ENCODE results near the gene CABLES2.

CABLES2 gene

GRCh38 chr20:62395311-62396242 is 11.5 kb downstream of the CABLES2 start:
- no peak overlapping the region for H3K27ac ChIP-seq (ENCODE audit: low read length)
- H3K9me3 ChIP-seq (ENCODE audit: control insufficient read depth, low read depth, low read length) = no peaks in the 10 kb centered on the region
- no peak overlapping the region for H3K4me3 ChIP-seq (ENCODE audit: low read length)
- no peak overlapping the region for H3K9ac ChIP-seq (ENCODE audit: low read length)
- H3K27me3 ChIP-seq (ENCODE audit: control insufficient read depth, insufficient read depth, low read length) = no peaks in the 10 kb centered on the region
- H3K4me1 ChIP-seq (ENCODE audit: control insufficient read depth, low read depth, low read length) = no peaks in the 10 kb centered on the region
- H3K36me3 ChIP-seq (ENCODE audit: control insufficient read depth, low read depth, low read length) = peaks cover under 1% of the 10 kb centered on the region

GRCh38 chr20:62394248-62395245 is 12.5 kb downstream of the CABLES2 start:
- Histone ChIP-seq H3K4me3 (ENCODE audit: low read length) (no peak overlapping the region), H3K27me3 (ENCODE audit: control insufficient read depth, insufficient read depth, low read length) (no peaks in the 10 kb centered on the region), H3K27ac (ENCODE audit: low read length) (no peak overlapping the region), H3K36me3 (ENCODE audit: control insufficient read depth, low read depth, low read length) (peaks cover 9% of the 10 kb centered on the region), H3K9me3 (ENCODE audit: control insufficient read depth, low read depth, low read length) (no peaks in the 10 kb centered on the region), H3K9ac (ENCODE audit: low read length) (no peak overlapping the region), H3K4me1 (ENCODE audit: control insufficient read depth, low read depth, low read length) (no peaks in the 10 kb centered on the region)

GRCh38 chr20:62393830-62394229 is 13.3 kb downstream of the CABLES2 start:
- Histone ChIP-seq H3K4me1 (ENCODE audit: control insufficient read depth, low read depth, low read length) (no peaks in the 10 kb centered on the region), H3K4me3 (ENCODE audit: low read length) (no peak overlapping the region), H3K27me3 (ENCODE audit: control insufficient read depth, insufficient read depth, low read length) (no peaks in the 10 kb centered on the region), H3K36me3 (ENCODE audit: control insufficient read depth, low read depth, low read length) (peaks cover 16% of the 10 kb centered on the region), H3K27ac (ENCODE audit: low read length) (no peak overlapping the region), H3K9me3 (ENCODE audit: control insufficient read depth, low read depth, low read length) (no peaks in the 10 kb centered on the region), H3K9ac (ENCODE audit: low read length) (no peak overlapping the region)

GRCh38 chr20:62393335-62393665 is 13.8 kb downstream of the CABLES2 start:
- H3K9me3 ChIP-seq (ENCODE audit: control insufficient read depth, low read depth, low read length) = no peaks in the 10 kb centered on the region
- H3K27ac ChIP-seq (ENCODE audit: low read length) = no peak overlapping the region
- H3K27me3 ChIP-seq (ENCODE audit: control insufficient read depth, insufficient read depth, low read length) = no peaks in the 10 kb centered on the region
- no peak overlapping the region for H3K4me3 ChIP-seq (ENCODE audit: low read length)
- no peaks in the 10 kb centered on the region for H3K4me1 ChIP-seq (ENCODE audit: control insufficient read depth, low read depth, low read length)
- no peak overlapping the region for H3K9ac ChIP-seq (ENCODE audit: low read length)
- peaks cover 22% of the 10 kb centered on the region for H3K36me3 ChIP-seq (ENCODE audit: control insufficient read depth, low read depth, low read length)

- Histone ChIP-seq H3K27ac (ENCODE audit: low read length) (no peak overlapping the region), H3K9me3 (ENCODE audit: control insufficient read depth, low read depth, low read length) (no peaks in the 10 kb centered on the region), H3K36me3 (ENCODE audit: control insufficient read depth, low read depth, low read length) (peaks cover 25% of the 10 kb centered on the region), H3K9ac (ENCODE audit: low read length) (no peak overlapping the region), H3K4me3 (ENCODE audit: low read length) (no peak overlapping the region), H3K4me1 (ENCODE audit: control insufficient read depth, low read depth, low read length) (no peaks in the 10 kb centered on the region), H3K27me3 (ENCODE audit: control insufficient read depth, insufficient read depth, low read length) (no peaks in the 10 kb centered on the region)
Measured at GRCh38 chr20:62392621-62393334, 14.3 kb downstream of the CABLES2 start.

GRCh38 chr20:62392077-62392418 is 15.0 kb downstream of the CABLES2 start:
- Histone ChIP-seq H3K36me3 (ENCODE audit: control insufficient read depth, low read depth, low read length) (peaks cover 25% of the 10 kb centered on the region), H3K27me3 (ENCODE audit: control insufficient read depth, insufficient read depth, low read length) (no peaks in the 10 kb centered on the region), H3K9ac (ENCODE audit: low read length) (no peak overlapping the region), H3K4me1 (ENCODE audit: control insufficient read depth, low read depth, low read length) (no peaks in the 10 kb centered on the region), H3K27ac (ENCODE audit: low read length) (no peak overlapping the region), H3K9me3 (ENCODE audit: control insufficient read depth, low read depth, low read length) (no peaks in the 10 kb centered on the region), H3K4me3 (ENCODE audit: low read length) (no peak overlapping the region)

- H3K4me3 ChIP-seq (ENCODE audit: low read length) = no peak overlapping the region
- no peak overlapping the region for H3K27ac ChIP-seq (ENCODE audit: low read length)
- peaks cover 25% of the 10 kb centered on the region for H3K36me3 ChIP-seq (ENCODE audit: control insufficient read depth, low read depth, low read length)
- no peaks in the 10 kb centered on the region for H3K9me3 ChIP-seq (ENCODE audit: control insufficient read depth, low read depth, low read length)
- no peak overlapping the region for H3K9ac ChIP-seq (ENCODE audit: low read length)
- H3K27me3 ChIP-seq (ENCODE audit: control insufficient read depth, insufficient read depth, low read length) = no peaks in the 10 kb centered on the region
- no peaks in the 10 kb centered on the region for H3K4me1 ChIP-seq (ENCODE audit: control insufficient read depth, low read depth, low read length)
Measured at GRCh38 chr20:62391165-62392076, 15.7 kb downstream of the CABLES2 start.

- H3K27ac ChIP-seq (ENCODE audit: low read length) = no peak overlapping the region
- H3K4me3 ChIP-seq (ENCODE audit: low read length) = no peak overlapping the region
- H3K36me3 ChIP-seq (ENCODE audit: control insufficient read depth, low read depth, low read length) = peaks cover 25% of the 10 kb centered on the region
- no peaks in the 10 kb centered on the region for H3K4me1 ChIP-seq (ENCODE audit: control insufficient read depth, low read depth, low read length)
- H3K27me3 ChIP-seq (ENCODE audit: control insufficient read depth, insufficient read depth, low read length) = no peaks in the 10 kb centered on the region
- no peak overlapping the region for H3K9ac ChIP-seq (ENCODE audit: low read length)
- H3K9me3 ChIP-seq (ENCODE audit: control insufficient read depth, low read depth, low read length) = no peaks in the 10 kb centered on the region
Measured at GRCh38 chr20:62390317-62391164, 16.5 kb downstream of the CABLES2 start.

- no peak overlapping the region for H3K4me3 ChIP-seq (ENCODE audit: low read length)
- H3K27me3 ChIP-seq (ENCODE audit: control insufficient read depth, insufficient read depth, low read length) = no peaks in the 10 kb centered on the region
- H3K27ac ChIP-seq (ENCODE audit: low read length) = no peak overlapping the region
- H3K4me1 ChIP-seq (ENCODE audit: control insufficient read depth, low read depth, low read length) = peaks cover 3% of the 10 kb centered on the region
- H3K9me3 ChIP-seq (ENCODE audit: control insufficient read depth, low read depth, low read length) = no peaks in the 10 kb centered on the region
- H3K9ac ChIP-seq (ENCODE audit: low read length) = no peak overlapping the region
- peaks cover 25% of the 10 kb centered on the region for H3K36me3 ChIP-seq (ENCODE audit: control insufficient read depth, low read depth, low read length)
Measured at GRCh38 chr20:62389601-62390087, 17.4 kb downstream of the CABLES2 start.
